Measurements from ENCODE around the gene TTLL11. TPM values are rescaled to one million over a fixed set of nuclear protein-coding genes. Genes with fewer than 3 reads are reported as not detected.

TTLL11 gene
- total and polyA plus RNA-seq, 2 experiments from 2014 or later: 5.5 to 7.6 TPM

DNA sequence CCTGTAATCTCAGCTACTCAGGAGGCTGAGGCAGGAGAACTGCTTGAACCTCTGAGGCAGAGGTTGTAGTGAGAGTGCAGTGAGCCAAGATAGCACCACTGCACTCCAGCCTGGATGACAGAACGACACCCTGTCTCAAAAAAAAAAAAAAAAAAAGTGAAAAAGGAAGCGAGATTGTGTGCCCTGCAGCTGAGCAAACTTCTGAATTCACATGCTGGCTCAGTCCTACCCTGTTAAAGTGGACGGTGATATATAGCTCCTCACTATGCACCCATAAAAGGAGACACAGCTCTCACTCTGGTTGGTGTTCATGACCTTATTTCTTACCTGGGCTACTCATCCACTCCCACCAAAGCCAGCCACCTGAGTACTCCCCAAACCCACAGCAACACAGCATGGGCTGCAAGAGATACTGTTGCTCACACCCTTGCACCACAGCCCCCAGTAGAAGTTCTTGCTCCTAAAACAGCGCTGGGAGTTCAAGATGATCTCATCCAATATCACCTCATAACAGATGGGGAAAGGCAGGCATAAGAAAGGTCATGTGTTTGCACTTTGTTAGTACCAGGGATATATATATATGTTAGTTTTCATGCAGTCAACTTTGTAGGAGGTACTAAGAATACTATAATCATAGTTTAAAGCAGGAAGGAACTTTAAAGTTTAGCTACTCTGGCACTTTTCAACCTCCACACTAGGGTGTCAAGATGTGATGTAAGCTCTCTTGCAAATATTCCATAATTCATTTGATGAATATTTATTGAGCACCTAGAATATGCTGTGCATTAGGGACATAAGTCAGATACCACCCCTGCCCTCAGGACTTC lies 4.0 kb downstream of the TTLL11 start:
- Histone ChIP-seq H3K4me1 (ENCODE audit: insufficient read depth) (peaks cover 8% of the 10 kb centered on the region), H3K4me2 (no peak overlapping the region), H3K27ac (no peak overlapping the region), H3K9me2 (replicated peaks; ENCODE audit: insufficient read depth) (no peaks in the 10 kb centered on the region), H4K20me1 (ENCODE audit: insufficient read depth, poor library complexity, severe bottlenecking) (no peaks in the 10 kb centered on the region), H2AFZ (no peak overlapping the region), H3K27me3 (peaks cover 2% of the 10 kb centered on the region), H3K4me3 (no peak overlapping the region), H3K79me2 (peaks cover 33% of the 10 kb centered on the region), H3K9me3 (ENCODE audit: low read depth) (no peaks in the 10 kb centered on the region), H3K36me3 (replicated peaks; ENCODE audit: insufficient read depth, low read depth) (no peaks in the 10 kb centered on the region)
- no peak for DNase-seq (ENCODE audit: low spot score)
- TF ChIP-seq, protein P1, sequence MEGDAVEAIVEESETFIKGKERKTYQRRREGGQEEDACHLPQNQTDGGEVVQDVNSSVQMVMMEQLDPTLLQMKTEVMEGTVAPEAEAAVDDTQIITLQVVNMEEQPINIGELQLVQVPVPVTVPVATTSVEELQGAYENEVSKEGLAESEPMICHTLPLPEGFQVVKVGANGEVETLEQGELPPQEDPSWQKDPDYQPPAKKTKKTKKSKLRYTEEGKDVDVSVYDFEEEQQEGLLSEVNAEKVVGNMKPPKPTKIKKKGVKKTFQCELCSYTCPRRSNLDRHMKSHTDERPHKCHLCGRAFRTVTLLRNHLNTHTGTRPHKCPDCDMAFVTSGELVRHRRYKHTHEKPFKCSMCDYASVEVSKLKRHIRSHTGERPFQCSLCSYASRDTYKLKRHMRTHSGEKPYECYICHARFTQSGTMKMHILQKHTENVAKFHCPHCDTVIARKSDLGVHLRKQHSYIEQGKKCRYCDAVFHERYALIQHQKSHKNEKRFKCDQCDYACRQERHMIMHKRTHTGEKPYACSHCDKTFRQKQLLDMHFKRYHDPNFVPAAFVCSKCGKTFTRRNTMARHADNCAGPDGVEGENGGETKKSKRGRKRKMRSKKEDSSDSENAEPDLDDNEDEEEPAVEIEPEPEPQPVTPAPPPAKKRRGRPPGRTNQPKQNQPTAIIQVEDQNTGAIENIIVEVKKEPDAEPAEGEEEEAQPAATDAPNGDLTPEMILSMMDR (IDR thresholded peaks at IDR 0.05; ENCODE audit: poor library complexity): no peak
- TF ChIP-seq EZH2phosphoT487 (IDR thresholded peaks at IDR 0.05; ENCODE audit: low read depth, severe bottlenecking, unreplicated experiment) (no peak), EZH2 (IDR thresholded peaks at IDR 0.05; ENCODE audit: borderline replicate concordance) (no peak)
- 72% methylated on average over 4 of the region's 4 CpGs for WGBS (ENCODE audit: low lambda C conversion rate, missing lambda C conversion rate)

GRCh38 chr9:122087406-122088200 lies 5.5 kb downstream of the TTLL11 start:
- H3K79me2 ChIP-seq: peaks cover 42% of the 10 kb centered on the region
- no peaks in the 10 kb centered on the region for H4K20me1 ChIP-seq (ENCODE audit: insufficient read depth, poor library complexity, severe bottlenecking)
- H3K36me3 ChIP-seq (replicated peaks; ENCODE audit: insufficient read depth, low read depth): no peaks in the 10 kb centered on the region
- DNase-seq (ENCODE audit: low spot score): no peak
- no peak overlapping the region for H3K27ac ChIP-seq
- no peaks in the 10 kb centered on the region for H3K9me2 ChIP-seq (replicated peaks; ENCODE audit: insufficient read depth)
- peaks cover 8% of the 10 kb centered on the region for H3K4me1 ChIP-seq (ENCODE audit: insufficient read depth)
- H3K27me3 ChIP-seq: no peaks in the 10 kb centered on the region
- H2AFZ ChIP-seq: no peak overlapping the region
- H3K9me3 ChIP-seq (ENCODE audit: low read depth): no peaks in the 10 kb centered on the region
- H3K4me3 ChIP-seq: no peak overlapping the region
- TF ChIP-seq EZH2 (IDR thresholded peaks at IDR 0.05; ENCODE audit: borderline replicate concordance) (no peak), EZH2phosphoT487 (IDR thresholded peaks at IDR 0.05; ENCODE audit: low read depth, severe bottlenecking, unreplicated experiment) (no peak)
- TF ChIP-seq, protein P1 (IDR thresholded peaks at IDR 0.05; ENCODE audit: poor library complexity): no peak
- 87% methylated on average over 8 of the region's 8 CpGs for WGBS (ENCODE audit: low lambda C conversion rate, missing lambda C conversion rate)
- H3K4me2 ChIP-seq: no peak overlapping the region

- Histone ChIP-seq H3K4me3 (no peak overlapping the region), H3K9me2 (replicated peaks; ENCODE audit: insufficient read depth) (no peaks in the 10 kb centered on the region), H3K27ac (no peak overlapping the region), H2AFZ (no peak overlapping the region), H3K36me3 (replicated peaks; ENCODE audit: insufficient read depth, low read depth) (no peaks in the 10 kb centered on the region), H3K27me3 (no peaks in the 10 kb centered on the region), H3K4me1 (ENCODE audit: insufficient read depth) (peaks cover 2% of the 10 kb centered on the region), H3K9me3 (ENCODE audit: low read depth) (no peaks in the 10 kb centered on the region), H3K4me2 (no peak overlapping the region), H3K79me2 (peaks cover 35% of the 10 kb centered on the region), H4K20me1 (ENCODE audit: insufficient read depth, poor library complexity, severe bottlenecking) (no peaks in the 10 kb centered on the region)
- WGBS (ENCODE audit: low lambda C conversion rate, missing lambda C conversion rate): 92% methylated on average over 1 of the region's 1 CpG
- DNase-seq (ENCODE audit: low spot score): no peak
- TF ChIP-seq EZH2phosphoT487 (IDR thresholded peaks at IDR 0.05; ENCODE audit: low read depth, severe bottlenecking, unreplicated experiment) (no peak), EZH2 (IDR thresholded peaks at IDR 0.05; ENCODE audit: borderline replicate concordance) (no peak)
- TF ChIP-seq, protein P1 (IDR thresholded peaks at IDR 0.05; ENCODE audit: poor library complexity): no peak
Observed at GRCh38 chr9:122086873-122087272, 6.2 kb downstream of the TTLL11 start.

Measured in hepatocyte (in vitro differentiated cells).